ENCODE measurements around the gene USP20. TPM values are rescaled to one million over a fixed set of nuclear protein-coding genes. Genes with fewer than 3 reads are reported as not detected.

USP20 gene
- total and polyA plus RNA-seq, 2 donors (not counting 3 experiments of a cell fraction or from before 2014, with no cell fraction given), result 13.4 to 25.9 TPM

DNA sequence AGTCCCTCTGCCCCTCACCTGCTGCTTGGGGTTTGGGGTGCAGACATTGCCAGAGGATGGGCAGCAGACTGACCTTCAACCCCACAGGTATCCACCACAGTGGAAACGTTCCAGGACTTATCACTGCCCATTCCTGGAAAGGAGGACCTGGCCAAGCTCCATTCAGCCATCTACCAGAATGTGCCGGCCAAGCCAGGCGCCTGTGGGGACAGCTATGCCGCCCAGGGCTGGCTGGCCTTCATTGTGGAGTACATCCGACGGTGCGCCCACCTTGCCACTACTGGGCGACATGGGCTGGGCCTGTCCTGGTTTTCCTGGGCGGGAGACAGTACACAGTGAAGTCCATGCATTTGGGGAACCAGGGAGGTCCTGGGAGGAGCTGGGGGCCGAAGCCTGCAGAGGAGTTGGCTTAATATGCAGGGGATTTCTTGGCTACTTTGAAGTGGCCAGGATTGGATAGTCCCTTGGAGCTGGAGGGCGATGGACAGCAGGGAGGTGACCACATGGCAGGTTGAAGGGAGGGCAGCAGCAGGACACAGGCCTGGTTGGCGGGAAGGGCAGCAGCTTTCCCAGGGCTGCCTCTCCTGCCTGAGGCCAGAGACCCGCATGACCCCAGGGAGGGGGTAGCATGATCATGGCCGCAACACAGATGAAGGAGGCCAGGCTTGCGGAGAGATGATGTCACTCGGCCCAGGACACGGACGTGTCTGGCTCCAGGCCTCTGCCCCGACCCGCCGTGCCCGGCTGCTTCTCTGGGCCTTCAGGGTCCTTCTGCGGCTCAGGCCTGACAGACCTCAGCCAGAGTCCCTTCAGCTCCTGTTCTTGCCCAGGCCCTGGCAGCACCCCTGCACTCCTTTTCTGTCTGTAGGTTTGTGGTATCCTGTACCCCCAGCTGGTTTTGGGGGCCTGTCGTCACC, 34.6 kb downstream of the USP20 start:
- Histone ChIP-seq H3K4me1 (ENCODE audit: control insufficient read depth, extremely low read depth, insufficient read depth, low read length) (no peaks in the 10 kb centered on the region), H3K9me1 (replicated peaks; ENCODE audit: control insufficient read depth, extremely low read depth, insufficient read depth, low read length) (no peaks in the 10 kb centered on the region), H3K4me3 (replicated peaks in 1 of 3; ENCODE audit: insufficient read depth in 1 of 3, low read depth in 1 of 3, low read length in 3 of 3) (no peak overlapping the region), H3K36me3 (ENCODE audit: control insufficient read depth in 2 of 2, extremely low read depth in 1 of 2, insufficient read depth in 2 of 2, low read length in 2 of 2) (peaks cover 0 to 8% of the 10 kb centered on the region in 2 experiments), H3K27me3 (ENCODE audit: control insufficient read depth in 2 of 2, insufficient read depth in 2 of 2, low read length in 2 of 2) (no peaks in the 10 kb centered on the region), H3K9ac (replicated peaks; ENCODE audit: extremely low read depth, insufficient read depth, low read length) (no peak overlapping the region), H4K20me1 (replicated peaks; ENCODE audit: control insufficient read depth, extremely low read depth, insufficient read depth, low read length) (no peaks in the 10 kb centered on the region), H3K9me3 (replicated peaks; ENCODE audit: control insufficient read depth, insufficient read depth, low read length) (no peaks in the 10 kb centered on the region), H3K79me2 (ENCODE audit: control insufficient read depth, insufficient read depth, low read length) (no peaks in the 10 kb centered on the region), H2AFZ (ENCODE audit: low read depth, low read length) (no peak overlapping the region), H3K27ac (ENCODE audit: insufficient read depth, low read depth, low read length) (no peak overlapping the region), H3K4me2 (ENCODE audit: insufficient read depth, low read length) (no peak overlapping the region)
- DNase-seq (ENCODE audit: low read depth, low spot score) (no peak), FAIRE-seq (no peak)
- BruUV-seq (replicated peaks), result no TSS peak
- intact Hi-C loops (cut with micrococcal nuclease), result no loop called here
- POLR2A ChIA-PET, result no interaction called here
- TF ChIP-seq JUN (IDR thresholded peaks at IDR 0.05; ENCODE audit: borderline replicate concordance, insufficient read depth, insufficient read length, low read depth) (no peak), POLR2AphosphoS5 (IDR thresholded peaks at IDR 0.05; ENCODE audit: insufficient read depth, low read depth, low read length) (no peak), MYC (IDR thresholded peaks at IDR 0.05; ENCODE audit: low read depth, low read length) (no peak)
- TF ChIP-seq, protein P1, sequence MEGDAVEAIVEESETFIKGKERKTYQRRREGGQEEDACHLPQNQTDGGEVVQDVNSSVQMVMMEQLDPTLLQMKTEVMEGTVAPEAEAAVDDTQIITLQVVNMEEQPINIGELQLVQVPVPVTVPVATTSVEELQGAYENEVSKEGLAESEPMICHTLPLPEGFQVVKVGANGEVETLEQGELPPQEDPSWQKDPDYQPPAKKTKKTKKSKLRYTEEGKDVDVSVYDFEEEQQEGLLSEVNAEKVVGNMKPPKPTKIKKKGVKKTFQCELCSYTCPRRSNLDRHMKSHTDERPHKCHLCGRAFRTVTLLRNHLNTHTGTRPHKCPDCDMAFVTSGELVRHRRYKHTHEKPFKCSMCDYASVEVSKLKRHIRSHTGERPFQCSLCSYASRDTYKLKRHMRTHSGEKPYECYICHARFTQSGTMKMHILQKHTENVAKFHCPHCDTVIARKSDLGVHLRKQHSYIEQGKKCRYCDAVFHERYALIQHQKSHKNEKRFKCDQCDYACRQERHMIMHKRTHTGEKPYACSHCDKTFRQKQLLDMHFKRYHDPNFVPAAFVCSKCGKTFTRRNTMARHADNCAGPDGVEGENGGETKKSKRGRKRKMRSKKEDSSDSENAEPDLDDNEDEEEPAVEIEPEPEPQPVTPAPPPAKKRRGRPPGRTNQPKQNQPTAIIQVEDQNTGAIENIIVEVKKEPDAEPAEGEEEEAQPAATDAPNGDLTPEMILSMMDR (IDR thresholded peaks at IDR 0.05; ENCODE audit: extremely low read depth in 1 of 2, insufficient read depth in 1 of 2, low read depth in 1 of 2, low read length in 2 of 2), result no peak
- CTCF ChIA-PET, result interaction anchor here (0.5 to 0.9 kb wide), 2 partner anchors 37 to 238 kb away, joined by 3 read pairs; no protein-coding TSS in a partner anchor
- dilution Hi-C loops (cut with MboI; ENCODE audit: extremely low pct_ligation_motif_present, low sequenced_read_pairs), result no loop called here
